ENCODE results near the gene WRNIP1. TPM values are rescaled to one million over a fixed set of nuclear protein-coding genes. Genes with fewer than 3 reads are reported as not detected.

The WRNIP1 gene
- total and polyA plus RNA-seq, 9 of the 15 experiments (the other 6 are each of a cell fraction or from before 2014, with no cell fraction given) = 13.2 to 63.6 (median 48.6) TPM

GRCh38 chr6:2738373-2738979 is 26.7 kb upstream of the WRNIP1 start (continued):
- TF ChIP-seq KDM5B (IDR thresholded peaks at IDR 0.05; ENCODE audit: insufficient replicate concordance, low read depth, low read length) (no peak), ZNF75A (CRISPR knock-in tag; IDR thresholded peaks at IDR 0.05) (no peak), FOXA1 (IDR thresholded peaks at IDR 0.05; ENCODE audit: borderline replicate concordance) (no peak), ZNF778 (CRISPR knock-in tag; IDR thresholded peaks at IDR 0.05) (no peak), PATZ1 (CRISPR knock-in tag; IDR thresholded peaks at IDR 0.05; ENCODE audit: borderline replicate concordance) (no peak), FOS (IDR thresholded peaks at IDR 0.05; ENCODE audit: extremely low read depth, insufficient read length) (no peak), JUND (IDR thresholded peaks at IDR 0.05; ENCODE audit: borderline replicate concordance, low read depth, low read length) (peak; percentile 50; the same call in 1 of the 2 replicates), JUND (tag; IDR thresholded peaks at IDR 0.05; ENCODE audit: borderline replicate concordance, low read depth, low read length) (no peak), ZBTB12 (CRISPR knock-in tag; IDR thresholded peaks at IDR 0.05) (no peak), ZBTB8A (IDR thresholded peaks at IDR 0.05; ENCODE audit: partially characterized antibody) (no peak), NFYB (IDR thresholded peaks at IDR 0.05; ENCODE audit: extremely low read depth, insufficient read length) (no peak), DNMT1 (IDR thresholded peaks at IDR 0.05) (no peak), HMGXB4 (CRISPR knock-in tag; IDR thresholded peaks at IDR 0.05) (no peak), GATAD2B (IDR thresholded peaks at IDR 0.05; ENCODE audit: borderline replicate concordance) (no peak), MAZ (CRISPR knock-in tag; conservative IDR thresholded peaks at IDR 0.05 in 1 of 2, IDR thresholded peaks at IDR 0.05 in 1 of 2) (0 out of 4 replicates have a peak, but pooled peaks of 1 of the 2 experiments have one; percentile 42), ARID3A (IDR thresholded peaks at IDR 0.05; ENCODE audit: borderline replicate concordance, low read depth, low read length) (no peak), SIRT6 (IDR thresholded peaks at IDR 0.05; ENCODE audit: low read depth, low read length) (no peak), CBFB (CRISPR knock-in tag; IDR thresholded peaks at IDR 0.05) (no peak), ERF (CRISPR knock-in tag; IDR thresholded peaks at IDR 0.05) (no peak), ARHGAP35 (IDR thresholded peaks at IDR 0.05; ENCODE audit: partially characterized antibody) (no peak), MXD1 (CRISPR knock-in tag; IDR thresholded peaks at IDR 0.05; ENCODE audit: borderline replicate concordance, poor library complexity, severe bottlenecking) (no peak)
